Hepatocyte (in vitro differentiated cells): ENCODE measurements around the gene SYNDIG1. TPM values are rescaled to one million over a fixed set of nuclear protein-coding genes. Genes with fewer than 3 reads are reported as not detected.
A peak's percentile ranks its signal among the peaks of the same experiment; 100 is the strongest.

Experiments
- DNase-seq: peaks from one replicate; pipeline ENCODE4 v3.0.0-alpha.2; 2016; ENCODE audit warnings: low spot score
- H2AFZ ChIP-seq: fragments of 200-600 bp; sonication (generic); 2 replicates; pipeline ENCODE4 v1.6.0; 2016; ENCODE audit warnings: antibody characterized with exemption, mild to moderate bottlenecking
- H3K27ac ChIP-seq: fragments of 200-600 bp; sonication (generic); 2 replicates; pipeline ENCODE4 v1.5.1; 2016; ENCODE audit warnings: mild to moderate bottlenecking
- H3K27me3 ChIP-seq: fragments of 200-600 bp; sonication (generic); 2 replicates; pipeline ENCODE4 v1.6.1; 2016
- H3K36me3 ChIP-seq: fragments of 200-600 bp; sonication (generic); replicated peaks from 2 replicates; pipeline ENCODE4 v1.5.1; 2016; ENCODE audit warnings: low read depth; ENCODE audit not compliant: insufficient read depth
- H3K4me1 ChIP-seq: fragments of 200-600 bp; sonication (generic); 2 replicates; pipeline ENCODE4 v1.5.1; 2016; ENCODE audit warnings: mild to moderate bottlenecking, moderate library complexity; ENCODE audit not compliant: insufficient read depth
- H3K4me2 ChIP-seq: fragments of 200-600 bp; sonication (generic); 2 replicates; pipeline ENCODE4 v1.6.0; 2016
- H3K4me3 ChIP-seq: fragments of 200-600 bp; sonication (generic); 2 replicates; pipeline ENCODE4 v1.5.1; 2016; ENCODE audit warnings: mild to moderate bottlenecking
- H3K79me2 ChIP-seq: fragments of 200-600 bp; sonication (generic); 2 replicates; pipeline ENCODE4 v1.6.0; 2017; ENCODE audit warnings: mild to moderate bottlenecking
- H3K9me2 ChIP-seq: fragments of 200-600 bp; sonication (generic); replicated peaks from 2 replicates; pipeline ENCODE4 v1.6.0; 2017; ENCODE audit warnings: mild to moderate bottlenecking; ENCODE audit not compliant: insufficient read depth
- H3K9me3 ChIP-seq: fragments of 200-600 bp; sonication (generic); 2 replicates; pipeline ENCODE4 v1.5.1; 2016; ENCODE audit warnings: low read depth, mild to moderate bottlenecking
- H4K20me1 ChIP-seq: fragments of 200-600 bp; sonication (generic); 2 replicates; pipeline ENCODE4 v1.6.0; 2016; ENCODE audit warnings: mild to moderate bottlenecking; ENCODE audit not compliant: insufficient read depth, poor library complexity, severe bottlenecking
- EZH2 ChIP-seq: fragments of 200-600 bp; sonication (generic); IDR thresholded peaks from 2 replicates; pipeline ENCODE4 v1.6.1; 2016; ENCODE audit warnings: antibody characterized with exemption, mild to moderate bottlenecking, borderline replicate concordance
- EZH2phosphoT487 ChIP-seq: fragments of 200-600 bp; sonication (generic); IDR thresholded peaks from one replicate; pipeline ENCODE4 v1.6.1; 2018; ENCODE audit warnings: antibody characterized with exemption, mild to moderate bottlenecking, low read depth, moderate library complexity; ENCODE audit not compliant: unreplicated experiment, severe bottlenecking
- WGBS: methylation state at CpG from one replicate; pipeline ENCODE4 v1.1.6; 2016; ENCODE audit warnings: low lambda C conversion rate; ENCODE audit errors: missing lambda C conversion rate; 5-methylcytosine and 5-hydroxymethylcytosine counted together
- polyA plus RNA-seq: library from polyadenylated mRNA; unstranded; fragments of >200 nt; fragmentation: Nextera tagmentation; extraction: Ambion mirVana; gene quantifications from 2 replicates; pipeline ENCODE4 v1.2.1, GENCODE V29; 2016
- total RNA-seq: library from RNA; depleted of rRNA; stranded (reverse); fragments of >200 nt; gene quantifications from 2 replicates; pipeline ENCODE4 v1.2.3, GENCODE V29; 2014
- TF ChIP-seq, protein P1 (sequence below): fragments of 200-600 bp; sonication (generic); IDR thresholded peaks from 2 replicates; pipeline ENCODE4 v1.5.1; 2016; ENCODE audit warnings: antibody characterized with exemption, mild to moderate bottlenecking; ENCODE audit not compliant: poor library complexity

The SYNDIG1 gene
- total and polyA plus RNA-seq, 2 experiments from 2014 or later = 1.5 to 2.3 TPM

- H3K9me3 ChIP-seq = no peaks in the 10 kb centered on the region
- DNase-seq = peak; percentile 5
Observed at GRCh38 chr20:24708411-24709295, 239.2 kb downstream of the SYNDIG1 start.

More at GRCh38 chr20:24708411-24709295, 239.2 kb downstream of the SYNDIG1 start:
- Histone ChIP-seq H3K36me3 (no peaks in the 10 kb centered on the region), H3K4me3 (no peak overlapping the region), H2AFZ (no peak overlapping the region), H3K9me2 (no peaks in the 10 kb centered on the region), H3K27me3 (no peaks in the 10 kb centered on the region), H3K4me2 (no peak overlapping the region), H4K20me1 (no peaks in the 10 kb centered on the region), H3K27ac (no peak overlapping the region), H3K4me1 (no peaks in the 10 kb centered on the region), H3K79me2 (no peaks in the 10 kb centered on the region)
- WGBS = 73% methylated on average over 8 of the region's 8 CpGs
- TF ChIP-seq EZH2 (no peak), EZH2phosphoT487 (no peak)
- TF ChIP-seq, protein P1, sequence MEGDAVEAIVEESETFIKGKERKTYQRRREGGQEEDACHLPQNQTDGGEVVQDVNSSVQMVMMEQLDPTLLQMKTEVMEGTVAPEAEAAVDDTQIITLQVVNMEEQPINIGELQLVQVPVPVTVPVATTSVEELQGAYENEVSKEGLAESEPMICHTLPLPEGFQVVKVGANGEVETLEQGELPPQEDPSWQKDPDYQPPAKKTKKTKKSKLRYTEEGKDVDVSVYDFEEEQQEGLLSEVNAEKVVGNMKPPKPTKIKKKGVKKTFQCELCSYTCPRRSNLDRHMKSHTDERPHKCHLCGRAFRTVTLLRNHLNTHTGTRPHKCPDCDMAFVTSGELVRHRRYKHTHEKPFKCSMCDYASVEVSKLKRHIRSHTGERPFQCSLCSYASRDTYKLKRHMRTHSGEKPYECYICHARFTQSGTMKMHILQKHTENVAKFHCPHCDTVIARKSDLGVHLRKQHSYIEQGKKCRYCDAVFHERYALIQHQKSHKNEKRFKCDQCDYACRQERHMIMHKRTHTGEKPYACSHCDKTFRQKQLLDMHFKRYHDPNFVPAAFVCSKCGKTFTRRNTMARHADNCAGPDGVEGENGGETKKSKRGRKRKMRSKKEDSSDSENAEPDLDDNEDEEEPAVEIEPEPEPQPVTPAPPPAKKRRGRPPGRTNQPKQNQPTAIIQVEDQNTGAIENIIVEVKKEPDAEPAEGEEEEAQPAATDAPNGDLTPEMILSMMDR = no peak
